HG02759 (cell line): ENCODE data around the gene ADAMTS17.

ENCODE experiments used
- ATAC-seq: cut with Tn5 transposase; IDR thresholded peaks from one replicate; pipeline ENCODE4 v1.9.1; 2021; ENCODE audit warnings: mild to moderate bottlenecking, moderate library complexity; ENCODE audit not compliant: unreplicated experiment

Gene ADAMTS17

DNA sequence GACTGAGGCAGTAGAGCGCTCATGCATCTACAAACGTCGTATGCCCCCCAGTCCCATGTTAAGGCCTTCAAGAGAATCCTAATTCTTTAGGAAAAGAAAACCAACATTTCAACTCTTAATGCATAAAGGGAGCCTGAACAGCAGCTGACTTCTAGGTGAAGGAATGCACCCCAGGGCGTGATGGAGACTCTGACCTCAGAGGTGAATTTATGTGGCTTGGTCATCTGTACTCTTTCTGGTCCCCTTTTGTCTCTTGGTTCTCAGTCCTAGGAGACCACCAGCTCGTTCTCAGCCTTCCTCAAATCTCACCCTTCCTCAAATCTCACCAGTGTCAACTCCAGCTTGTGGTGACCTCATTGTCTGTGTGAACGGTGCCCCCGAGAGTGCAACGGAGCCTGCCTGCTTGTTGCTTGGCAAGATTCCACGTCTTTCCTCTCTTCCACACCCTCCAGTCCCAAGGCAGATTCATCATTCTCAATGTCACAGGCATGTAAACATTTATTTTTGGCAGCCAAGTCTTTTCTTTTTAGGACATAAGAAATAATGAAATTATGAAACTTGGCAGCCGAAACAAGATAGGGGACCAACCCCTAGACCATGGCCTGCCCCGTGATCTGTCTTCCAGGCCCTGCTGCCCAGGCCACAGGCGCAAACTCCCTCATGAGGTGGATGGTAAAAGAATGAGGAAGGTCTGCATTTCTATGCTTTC, 166.2 kb downstream of the ADAMTS17 start:
- ATAC-seq = no peak

DNA sequence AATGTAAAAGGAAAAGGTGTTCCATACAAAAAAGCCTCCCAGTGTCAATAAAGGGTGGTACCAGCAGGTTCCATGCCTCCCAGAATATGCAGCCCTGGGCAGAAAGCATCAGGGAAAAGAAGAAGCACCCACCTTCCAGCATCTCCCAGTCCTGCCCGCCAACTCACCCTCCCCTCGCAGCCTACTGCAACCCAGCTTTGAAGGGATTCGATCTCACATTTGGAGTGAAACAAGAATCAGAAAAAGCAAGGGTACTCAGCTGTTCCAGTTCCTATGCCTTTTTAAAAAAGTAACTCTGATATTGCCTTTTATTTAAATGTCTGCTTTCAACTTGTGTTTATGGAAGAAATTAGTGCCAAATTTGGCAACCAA, 166.9 kb downstream of the ADAMTS17 start:
- ATAC-seq = no peak

DNA sequence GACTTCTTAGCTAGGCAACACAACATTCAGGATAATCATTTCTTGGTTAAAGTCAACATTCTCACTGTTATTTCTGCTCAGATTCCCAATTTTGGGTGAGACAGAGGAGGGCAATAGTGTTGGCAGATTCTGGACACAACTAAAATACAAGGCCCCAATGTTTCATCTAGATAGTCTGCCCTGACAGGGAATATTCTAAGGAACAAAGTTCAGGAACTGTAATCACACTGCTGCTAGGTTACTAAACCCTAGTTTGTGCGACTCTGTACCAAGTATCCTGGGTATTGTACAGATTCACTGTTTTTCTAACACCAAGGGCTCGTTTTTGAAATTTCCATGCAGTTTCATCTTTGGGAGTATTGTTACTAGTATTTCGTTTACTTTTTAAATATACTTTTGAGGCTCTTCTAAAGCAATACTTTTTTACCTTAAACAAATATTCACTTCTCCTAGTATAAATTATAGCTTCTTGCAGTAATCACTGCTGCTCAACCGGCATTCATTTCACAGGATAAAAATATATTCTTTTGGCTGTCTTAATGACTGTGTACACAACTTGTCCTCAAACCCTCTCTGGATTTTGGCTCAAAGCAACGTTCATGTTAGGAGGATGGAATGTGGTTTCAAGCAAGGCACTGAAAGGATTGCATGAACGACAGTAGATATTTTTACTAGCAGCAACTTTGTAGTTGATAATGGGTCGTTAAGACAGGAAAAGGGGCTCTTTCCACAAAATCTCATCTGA, 167.4 kb downstream of the ADAMTS17 start:
- ATAC-seq = no peak

DNA sequence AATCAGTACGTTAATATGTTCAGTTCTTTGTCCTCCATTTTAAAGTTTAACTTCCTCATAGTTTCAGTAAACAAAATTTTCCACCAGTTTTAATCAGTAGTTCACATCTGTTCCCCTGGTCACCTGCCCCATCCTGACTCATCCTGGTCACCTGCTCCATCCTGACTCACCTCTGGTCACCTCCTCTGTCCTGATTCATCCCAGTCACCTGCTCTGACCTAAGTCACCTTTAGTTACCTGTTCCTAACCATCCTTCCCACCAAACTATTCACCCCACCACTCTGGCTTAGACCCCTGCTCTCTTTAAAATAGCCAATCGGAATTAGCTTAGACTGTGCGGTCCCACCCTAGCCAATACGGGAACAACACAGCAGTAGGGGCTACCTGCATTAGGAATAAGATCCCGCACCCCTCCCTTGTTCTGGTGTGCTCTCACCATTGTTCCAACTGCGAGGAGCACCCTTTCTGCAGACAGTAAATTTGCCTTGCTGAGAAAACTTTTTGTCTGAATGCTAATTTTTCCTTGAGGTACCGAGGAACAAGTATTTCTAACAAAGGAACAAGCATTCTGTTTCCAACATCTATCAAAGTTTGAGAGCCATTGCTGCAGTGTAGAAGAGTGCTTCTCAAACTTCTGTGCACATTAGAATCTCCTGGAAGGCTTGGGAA, 169.3 kb downstream of the ADAMTS17 start:
- no peak for ATAC-seq

DNA sequence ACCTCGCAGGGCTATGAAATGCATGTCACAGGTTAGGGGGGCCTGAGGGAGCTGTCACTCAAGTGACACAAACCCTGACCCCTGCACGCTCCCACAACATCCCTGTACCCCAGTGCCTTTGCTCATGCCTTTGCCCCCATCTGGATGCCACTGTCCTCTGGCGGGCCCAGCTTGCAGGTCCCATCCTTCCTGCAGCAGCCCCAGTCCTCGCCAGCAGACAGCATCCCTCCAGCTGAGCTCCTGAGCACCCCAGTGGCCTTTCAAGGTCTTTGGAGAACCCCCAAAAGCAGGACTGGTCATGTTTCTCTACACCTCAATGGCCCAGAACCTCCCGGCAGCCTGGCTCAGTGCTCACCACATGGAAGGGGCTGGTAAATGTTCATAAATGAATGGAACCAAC, 170.4 kb downstream of the ADAMTS17 start:
- ATAC-seq = no peak

DNA sequence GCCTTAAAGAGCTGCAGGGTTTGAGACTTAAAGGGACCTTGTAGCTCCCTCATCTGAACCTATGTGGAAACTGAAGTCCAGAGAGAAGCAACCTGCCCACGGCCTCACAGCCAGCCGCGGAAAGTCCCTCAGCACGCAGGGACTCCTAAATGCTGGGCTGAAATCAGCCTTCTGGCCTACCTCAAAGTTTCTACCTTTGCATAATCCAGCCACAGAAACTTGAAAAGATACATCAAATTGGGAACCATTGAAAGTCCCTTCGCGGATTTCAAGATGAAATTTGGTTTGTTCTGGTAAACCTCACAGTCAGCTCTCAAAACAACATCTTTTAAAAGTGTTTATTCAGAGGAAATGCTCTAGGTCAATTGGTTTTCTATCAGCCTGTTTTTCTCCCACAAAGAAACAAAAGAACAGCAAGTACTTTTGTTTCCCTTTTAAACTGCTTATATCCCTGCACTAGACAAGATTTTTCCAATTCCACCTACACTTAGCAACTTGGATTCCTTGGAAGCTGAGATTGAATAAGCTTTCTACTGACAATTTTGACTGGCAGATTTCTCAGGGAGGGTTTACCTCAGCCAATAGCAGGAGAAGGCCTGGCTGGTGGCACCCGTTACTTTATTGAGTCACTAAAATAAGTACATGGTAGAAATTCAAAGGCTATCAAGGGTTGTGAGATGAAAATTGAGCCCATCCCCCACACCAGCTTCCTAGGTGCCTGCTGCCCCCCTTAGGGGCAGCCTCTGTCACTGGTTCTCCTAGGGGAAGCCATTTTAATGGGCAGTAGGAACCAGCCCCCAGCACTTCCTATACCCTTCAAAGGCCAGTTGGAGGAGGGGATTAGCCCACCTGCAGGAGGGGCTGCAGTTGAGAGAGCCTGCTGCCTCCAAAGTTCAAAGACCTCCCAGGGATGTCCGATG, 171.2 kb downstream of the ADAMTS17 start:
- peak; percentile 96 for ATAC-seq

DNA sequence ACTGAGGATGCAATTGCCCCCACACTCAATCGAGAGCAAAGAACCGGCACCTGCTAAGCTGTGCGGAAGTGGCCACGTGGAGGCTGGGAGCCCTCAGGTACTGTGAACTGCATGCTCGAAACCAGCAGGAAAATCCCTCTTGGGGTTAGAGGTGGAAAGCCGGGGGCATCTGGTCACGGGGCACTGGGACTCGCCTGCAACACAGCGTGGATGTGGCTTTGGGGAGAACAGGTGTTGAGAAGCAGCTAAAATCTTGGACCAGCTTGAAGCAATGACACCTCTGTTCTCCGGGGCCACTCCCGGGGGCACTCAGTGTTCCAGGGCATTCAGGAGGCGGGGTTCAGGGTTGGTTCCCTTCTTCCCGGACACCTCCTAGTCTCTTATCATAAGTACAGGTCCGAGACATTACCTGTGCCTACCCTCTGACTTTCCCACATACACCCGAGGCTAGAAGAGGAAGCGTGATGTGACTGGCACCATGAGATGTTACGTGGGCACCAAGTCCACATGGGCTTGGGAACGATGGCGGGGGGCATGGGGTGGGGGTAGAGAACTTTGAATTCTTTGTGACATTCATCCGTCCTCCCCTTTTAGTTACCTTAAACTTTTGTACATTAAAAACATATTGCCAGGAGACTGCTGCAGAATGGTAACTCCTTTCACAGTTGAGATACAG, 172.0 kb downstream of the ADAMTS17 start:
- ATAC-seq = no peak

DNA sequence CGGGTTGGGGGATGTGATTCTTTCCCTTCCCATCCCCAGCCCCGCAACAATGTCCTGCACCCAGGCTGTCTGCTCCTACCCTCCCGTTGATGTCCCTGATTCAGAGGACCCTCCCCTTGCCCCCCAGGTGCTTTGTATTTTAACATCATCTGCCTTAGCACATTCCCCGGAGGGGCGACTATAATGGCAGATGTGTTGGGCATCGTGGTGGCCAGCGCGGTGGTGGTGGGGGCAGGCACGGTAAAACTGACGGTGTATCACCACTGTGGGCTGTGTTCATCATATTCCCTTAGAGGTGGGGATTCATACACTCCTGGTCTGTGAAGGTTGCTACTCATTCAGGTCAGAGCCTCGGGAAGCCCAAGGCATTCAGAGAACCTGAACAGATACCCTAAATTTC, 173.0 kb downstream of the ADAMTS17 start:
- no peak for ATAC-seq

DNA sequence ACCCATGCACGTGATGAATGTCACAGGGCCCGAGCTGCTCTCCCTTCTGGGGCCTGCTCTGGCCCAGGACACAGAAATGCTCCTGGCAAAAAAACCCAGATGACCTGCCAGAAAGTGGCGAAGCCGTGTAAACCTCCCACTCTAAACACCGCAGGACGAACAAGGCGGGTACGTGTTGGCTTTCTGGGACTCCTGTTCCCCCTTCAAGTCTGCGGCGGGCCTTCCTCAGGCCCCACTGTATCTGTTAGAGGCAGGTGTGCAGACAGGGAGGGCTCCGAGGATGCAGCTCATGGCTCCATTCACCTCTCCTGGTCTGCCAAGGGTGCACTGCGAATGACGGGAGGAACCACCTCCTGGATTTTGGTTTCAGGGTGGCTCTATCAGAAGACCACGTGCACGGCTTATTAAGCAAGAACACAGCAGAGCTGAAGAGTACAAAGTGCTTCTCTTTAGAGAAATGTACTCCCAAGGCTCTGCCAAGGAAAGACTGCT, 173.8 kb downstream of the ADAMTS17 start:
- ATAC-seq = no peak

DNA sequence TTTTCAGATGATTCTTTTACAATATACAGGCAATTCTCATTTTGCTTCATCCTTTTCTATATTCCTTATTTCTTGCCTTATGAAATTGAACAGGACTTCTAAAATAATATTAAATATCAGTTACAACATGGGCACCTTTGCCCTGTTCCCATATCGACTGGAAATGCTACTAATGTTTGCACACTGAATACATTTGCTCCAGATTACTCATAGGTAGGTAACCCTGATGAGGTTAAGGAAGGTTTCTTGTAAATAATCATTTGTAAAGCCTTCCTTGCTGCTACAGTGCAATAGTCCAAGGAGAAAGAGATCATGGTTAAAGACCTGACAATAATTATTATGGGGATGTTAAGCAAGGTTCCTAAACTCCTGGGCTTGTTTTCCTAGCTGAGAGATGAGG, 175.5 kb downstream of the ADAMTS17 start:
- no peak for ATAC-seq

DNA sequence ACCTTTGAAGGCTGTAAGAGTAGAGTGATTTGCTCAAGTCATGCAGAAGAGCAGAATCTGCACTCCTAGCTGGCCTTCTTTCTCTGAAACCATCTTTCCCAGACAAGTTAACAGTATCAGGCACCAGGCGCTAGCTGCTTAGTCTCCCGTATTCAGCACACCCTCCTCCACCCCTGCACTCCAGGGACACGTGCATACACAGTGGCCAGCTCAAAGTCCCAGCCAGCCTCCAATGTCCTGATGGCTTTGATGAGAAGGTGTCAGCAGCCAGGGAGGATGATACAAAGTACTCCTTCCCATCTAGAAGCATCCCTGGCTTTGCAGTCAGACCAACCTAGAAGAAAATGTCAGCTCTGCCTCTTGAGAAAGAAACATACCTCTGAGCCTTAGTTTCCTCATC, 177.8 kb downstream of the ADAMTS17 start:
- no peak for ATAC-seq

DNA sequence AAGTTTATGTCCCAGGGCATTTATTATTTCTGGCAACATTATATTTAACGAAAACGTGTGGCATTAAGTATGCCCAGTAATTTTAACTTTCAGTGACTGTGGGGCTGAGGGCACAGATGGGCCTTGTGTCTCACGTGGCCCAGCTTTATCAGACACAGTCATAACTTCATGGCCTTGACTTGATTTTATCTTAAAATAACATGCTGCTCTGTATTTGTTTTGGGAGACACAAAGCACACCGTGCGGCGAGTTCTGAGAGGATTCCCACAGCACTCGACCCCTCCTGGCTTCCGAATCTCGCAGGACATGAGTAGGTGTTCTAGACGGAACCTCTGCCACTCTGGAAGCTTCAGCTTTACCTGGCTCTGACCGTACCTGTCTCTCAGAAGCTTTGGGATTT, 180.8 kb downstream of the ADAMTS17 start:
- no peak for ATAC-seq

DNA sequence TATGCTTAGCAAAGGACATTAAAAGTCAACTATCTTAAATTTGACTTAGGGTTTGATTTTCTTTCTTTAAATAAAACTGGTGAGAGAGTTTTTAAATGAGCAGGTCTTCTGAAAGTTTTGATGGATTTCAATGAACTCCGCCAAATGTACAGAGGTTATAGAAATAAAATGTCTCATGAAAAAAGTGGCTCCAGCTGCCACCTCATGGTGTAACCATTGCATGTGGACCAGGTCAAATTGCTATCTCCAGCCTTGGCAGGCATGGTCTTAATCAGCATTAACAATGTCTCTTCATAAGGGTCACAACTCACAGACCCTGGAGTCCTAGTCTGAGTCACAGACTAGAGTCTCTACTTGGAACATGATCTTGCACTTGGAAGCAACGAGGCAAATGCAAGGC, 182.3 kb downstream of the ADAMTS17 start:
- no peak for ATAC-seq

DNA sequence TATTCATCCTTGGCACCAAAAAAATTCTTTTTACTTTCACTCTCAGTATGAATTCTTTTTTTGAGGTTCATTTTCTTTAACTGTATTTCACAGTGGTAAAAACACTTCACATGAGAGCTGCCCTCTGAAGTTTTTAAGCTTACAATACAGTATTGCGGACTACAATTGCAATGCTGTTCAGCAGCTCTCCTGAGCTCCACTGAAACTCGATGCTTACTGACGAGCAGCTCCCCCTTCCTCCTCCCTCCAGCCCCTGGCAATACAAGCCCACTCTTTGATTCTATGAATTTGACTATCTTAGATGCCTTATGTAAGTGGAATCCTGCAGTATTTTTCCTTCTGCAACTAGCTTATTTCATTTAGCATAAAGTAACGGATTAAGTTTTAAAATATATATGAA, 183.4 kb downstream of the ADAMTS17 start:
- ATAC-seq = no peak

DNA sequence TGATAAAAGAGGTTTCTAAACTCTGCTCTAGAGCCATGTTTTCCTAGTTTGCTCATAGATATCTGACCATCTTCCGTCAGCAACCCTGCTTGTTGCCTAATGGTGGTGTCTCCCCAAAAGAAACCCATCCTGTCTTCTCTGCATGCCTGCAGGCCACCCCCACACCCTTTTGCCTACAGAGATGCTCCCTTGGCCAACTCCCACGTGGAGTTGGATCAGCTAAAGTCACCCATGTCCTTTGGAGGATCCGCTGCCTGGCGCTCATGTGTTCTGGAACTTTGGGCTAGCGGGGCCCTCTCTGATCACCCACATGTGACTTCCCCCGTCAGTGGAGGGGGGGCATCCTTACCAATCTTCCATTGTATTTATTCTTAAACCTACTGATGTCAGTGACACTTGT, 185.6 kb downstream of the ADAMTS17 start:
- no peak for ATAC-seq

DNA sequence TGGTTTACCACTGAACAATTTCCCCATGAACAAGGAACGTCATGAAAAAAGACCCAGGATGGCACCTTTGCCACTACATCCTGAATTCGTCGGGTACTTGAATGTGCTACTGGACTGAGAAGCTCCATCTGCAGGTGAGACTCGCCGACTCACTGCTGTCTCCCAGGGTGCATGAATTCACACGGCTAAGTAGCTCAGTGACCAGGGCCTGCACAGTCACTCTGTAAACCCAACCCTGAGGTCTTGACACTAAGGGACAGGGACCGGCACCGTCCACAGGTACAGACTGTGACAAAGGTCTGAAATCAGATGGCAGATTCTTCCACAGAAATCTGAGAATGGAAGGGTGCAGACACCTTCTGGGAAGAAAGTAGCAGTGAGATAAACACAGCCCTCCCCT, 187.4 kb downstream of the ADAMTS17 start:
- ATAC-seq = no peak

DNA sequence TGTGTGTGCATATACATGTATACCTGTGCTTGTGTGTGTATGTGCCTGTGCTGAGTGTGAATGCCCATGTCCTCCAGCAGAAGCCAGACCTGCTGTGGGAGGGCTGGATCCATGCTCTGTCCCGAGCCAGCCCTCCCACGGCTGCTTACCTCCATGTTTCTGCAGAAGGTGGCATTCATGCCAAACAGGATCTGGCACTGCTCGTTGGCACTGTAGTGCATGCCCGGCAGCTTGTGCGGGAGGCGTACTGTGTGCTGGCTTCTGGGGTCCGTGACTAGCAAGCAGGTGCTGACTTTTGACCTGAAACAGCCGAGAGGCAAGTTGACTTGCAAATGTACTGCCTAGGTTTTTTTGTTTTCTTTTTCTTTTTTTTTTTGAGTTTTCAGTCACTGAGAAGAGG, 189.3 kb downstream of the ADAMTS17 start:
- no peak for ATAC-seq

DNA sequence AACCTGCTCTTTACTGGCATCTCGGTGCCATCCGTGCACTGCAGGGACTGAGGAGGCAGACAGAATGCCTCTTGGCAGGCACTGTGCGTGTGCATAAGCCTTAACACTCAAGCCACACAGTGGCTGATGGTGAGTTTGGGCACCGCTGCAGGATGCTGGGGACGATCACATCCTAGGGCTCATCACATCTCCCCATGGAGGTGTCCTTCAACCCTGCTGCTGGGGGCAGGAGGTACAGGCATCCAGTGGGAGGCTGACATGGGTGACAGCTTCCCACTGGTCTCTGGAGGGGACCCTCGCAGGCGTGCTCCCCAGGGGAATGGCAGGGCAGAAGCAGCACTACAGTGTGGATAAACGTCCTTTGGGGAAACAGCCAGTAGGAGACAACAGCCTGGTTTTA, 190.9 kb downstream of the ADAMTS17 start:
- ATAC-seq = no peak

DNA sequence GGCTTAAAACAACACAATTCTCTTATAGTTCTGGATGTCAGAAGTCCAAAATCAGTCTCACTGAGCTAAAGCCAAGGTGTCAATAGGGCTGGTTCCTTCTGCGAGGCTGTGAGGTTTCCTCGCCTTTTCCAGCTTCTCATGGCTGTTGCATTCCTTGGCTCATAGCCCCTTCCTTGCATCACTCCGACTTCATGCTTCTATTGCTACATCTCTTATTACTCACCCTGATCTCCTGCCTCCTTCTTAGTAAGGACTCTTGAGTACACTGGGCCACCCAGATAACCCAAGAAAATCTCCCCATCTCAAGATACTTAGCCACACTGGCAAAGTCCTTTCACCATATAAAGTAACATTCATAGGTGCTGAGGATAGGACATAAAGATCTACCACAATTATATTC, 193.9 kb downstream of the ADAMTS17 start:
- ATAC-seq = no peak

DNA sequence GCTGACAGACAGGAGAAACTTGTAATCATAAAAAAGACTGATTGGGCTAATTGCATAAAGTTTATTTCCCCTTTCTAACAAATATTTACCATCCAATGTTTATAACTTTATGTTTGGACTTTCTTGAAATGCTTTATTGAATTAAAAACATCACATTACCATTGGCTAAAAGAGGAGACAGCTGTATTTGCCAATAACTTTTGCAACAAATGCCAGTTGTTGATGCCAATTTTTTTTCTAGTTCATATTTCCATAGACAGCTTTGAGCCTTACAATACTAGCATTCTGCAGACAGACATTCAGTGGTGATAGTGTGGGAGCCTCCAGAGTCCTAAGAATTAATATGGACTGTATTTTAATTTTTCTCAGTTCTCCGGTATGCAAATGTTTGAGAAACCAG, 198.4 kb downstream of the ADAMTS17 start:
- ATAC-seq = no peak
